HPDE6-E6E7 (cell line): ENCODE measurements around the gene GABPB1.
"Not testable (repeated sequence)": the region's sequence is repeated elsewhere in the genome, so short reads cannot be mapped to it uniquely, and the experiment has no call there.

Experiments used
- DNase-seq: peaks from one replicate; pipeline ENCODE4 v3.0.0; 2011; ENCODE audit warnings: missing footprints; ENCODE audit errors: extremely low spot score

GABPB1 gene

GRCh38 chr15:50354838-50355618 is at the start of gene GABPB1:
Gene GABPB1, minus strand, starts transcription at chr15:50355198. Its CDS starts 45,400 bp downstream, at chr15:50309798.
- DNase-seq = peak; percentile 81

GRCh38 chr15:50391561-50391960 is 36.6 kb upstream of the GABPB1 start:
- not testable (repeated sequence) for DNase-seq

GRCh38 chr15:50390554-50391264 is 35.7 kb upstream of the GABPB1 start:
- DNase-seq = no peak

GRCh38 chr15:50382408-50382807 is 27.4 kb upstream of the GABPB1 start:
- not testable (repeated sequence) for DNase-seq

- DNase-seq = no peak
Measured at GRCh38 chr15:50381438-50381837, 26.4 kb upstream of the GABPB1 start.

- no peak for DNase-seq
Measured at GRCh38 chr15:50380089-50380488, 25.1 kb upstream of the GABPB1 start.

- not testable (repeated sequence) for DNase-seq
Measured at GRCh38 chr15:50379413-50379812, 24.4 kb upstream of the GABPB1 start.

GRCh38 chr15:50378776-50379175 is 23.8 kb upstream of the GABPB1 start:
- no peak for DNase-seq

GRCh38 chr15:50377867-50378751 is 23.1 kb upstream of the GABPB1 start:
- no peak for DNase-seq

GRCh38 chr15:50369564-50369963 is 14.6 kb upstream of the GABPB1 start:
- not testable (repeated sequence) for DNase-seq

- DNase-seq = no peak
Measured at GRCh38 chr15:50365971-50366370, 11.0 kb upstream of the GABPB1 start.

- DNase-seq = no peak
Measured at GRCh38 chr15:50365570-50365969, 10.6 kb upstream of the GABPB1 start.

GRCh38 chr15:50363612-50364011 is 8.6 kb upstream of the GABPB1 start:
- no peak for DNase-seq

- no peak for DNase-seq
Measured at GRCh38 chr15:50361756-50362155, 6.8 kb upstream of the GABPB1 start.

- DNase-seq = no peak
Measured at GRCh38 chr15:50358845-50359244, 3.8 kb upstream of the GABPB1 start.

- no peak for DNase-seq
Measured at GRCh38 chr15:50355980-50356379, 982 bp upstream of the GABPB1 start.

GRCh38 chr15:50355619-50355905 is 564 bp upstream of the GABPB1 start:
- DNase-seq = no peak

GRCh38 chr15:50353975-50354837 is 792 bp downstream of the GABPB1 start:
- DNase-seq = no peak

GRCh38 chr15:50353251-50353974 is 1.6 kb downstream of the GABPB1 start:
- no peak for DNase-seq

- DNase-seq = no peak
Measured at GRCh38 chr15:50350621-50351020, 4.4 kb downstream of the GABPB1 start.

- no peak for DNase-seq
Measured at GRCh38 chr15:50345298-50345697, 9.7 kb downstream of the GABPB1 start.
